ENCODE results near the gene LRIG1. TPM values are rescaled to one million over a fixed set of nuclear protein-coding genes. Genes with fewer than 3 reads are reported as not detected.

Gene LRIG1
- total RNA-seq, 1 experiment from 2014 or later: 14.7 TPM

DNA sequence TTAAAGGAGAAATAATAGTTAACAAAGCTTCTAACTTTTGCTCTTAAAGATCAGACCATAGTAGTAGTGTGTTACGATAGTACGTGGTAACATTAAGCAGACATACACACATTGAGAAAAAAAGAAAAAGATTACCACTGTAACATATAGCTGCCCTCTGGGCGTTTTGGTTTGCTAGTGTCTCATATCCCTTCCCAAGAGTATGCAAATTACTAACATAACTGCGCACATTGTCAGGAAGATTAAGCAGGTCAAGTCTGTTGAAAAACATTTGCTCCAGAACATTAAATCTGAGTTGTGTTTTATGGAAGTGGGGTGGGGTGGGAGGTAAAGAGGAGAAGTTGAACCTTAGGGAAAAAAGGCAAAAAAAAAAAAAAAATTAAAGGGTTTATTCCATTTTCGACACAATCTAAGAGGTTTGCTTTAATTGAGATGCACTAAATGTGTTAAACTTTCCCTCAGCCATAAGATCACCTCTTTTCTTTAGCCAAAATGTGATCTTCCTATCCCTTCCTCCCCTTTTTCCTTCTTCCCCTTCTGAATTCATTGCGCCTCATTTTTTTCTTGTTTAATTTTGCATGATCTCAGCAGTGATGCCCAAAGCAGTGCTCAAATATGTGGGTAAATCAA, 1.5 kb upstream of the LRIG1 start:
- H3K4me3 Mint-ChIP-seq (ENCODE audit: low read depth, unreplicated experiment): no peak overlapping the region
- H3K36me3 Mint-ChIP-seq (ENCODE audit: insufficient read depth, unreplicated experiment): peaks cover 24% of the 10 kb centered on the region
- H3K9me3 Mint-ChIP-seq (ENCODE audit: low read depth, unreplicated experiment): no peaks in the 10 kb centered on the region
- peaks cover 22% of the 10 kb centered on the region for H3K4me1 Mint-ChIP-seq (ENCODE audit: low read depth, unreplicated experiment)
- H3K27me3 Mint-ChIP-seq (ENCODE audit: unreplicated experiment): no peaks in the 10 kb centered on the region
- DNase-seq: no peak
- intact Hi-C loops (cut with micrococcal nuclease; ENCODE audit: unreplicated experiment): no loop called here
- TF ChIP-seq, protein P1, sequence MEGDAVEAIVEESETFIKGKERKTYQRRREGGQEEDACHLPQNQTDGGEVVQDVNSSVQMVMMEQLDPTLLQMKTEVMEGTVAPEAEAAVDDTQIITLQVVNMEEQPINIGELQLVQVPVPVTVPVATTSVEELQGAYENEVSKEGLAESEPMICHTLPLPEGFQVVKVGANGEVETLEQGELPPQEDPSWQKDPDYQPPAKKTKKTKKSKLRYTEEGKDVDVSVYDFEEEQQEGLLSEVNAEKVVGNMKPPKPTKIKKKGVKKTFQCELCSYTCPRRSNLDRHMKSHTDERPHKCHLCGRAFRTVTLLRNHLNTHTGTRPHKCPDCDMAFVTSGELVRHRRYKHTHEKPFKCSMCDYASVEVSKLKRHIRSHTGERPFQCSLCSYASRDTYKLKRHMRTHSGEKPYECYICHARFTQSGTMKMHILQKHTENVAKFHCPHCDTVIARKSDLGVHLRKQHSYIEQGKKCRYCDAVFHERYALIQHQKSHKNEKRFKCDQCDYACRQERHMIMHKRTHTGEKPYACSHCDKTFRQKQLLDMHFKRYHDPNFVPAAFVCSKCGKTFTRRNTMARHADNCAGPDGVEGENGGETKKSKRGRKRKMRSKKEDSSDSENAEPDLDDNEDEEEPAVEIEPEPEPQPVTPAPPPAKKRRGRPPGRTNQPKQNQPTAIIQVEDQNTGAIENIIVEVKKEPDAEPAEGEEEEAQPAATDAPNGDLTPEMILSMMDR (IDR thresholded peaks at IDR 0.05; ENCODE audit: unreplicated experiment): no peak
- CTCF ChIA-PET: no interaction called here
- no TSS peak for BruUV-seq (replicated peaks)
- no peak overlapping the region for H3K27ac Mint-ChIP-seq (ENCODE audit: unreplicated experiment)

DNA sequence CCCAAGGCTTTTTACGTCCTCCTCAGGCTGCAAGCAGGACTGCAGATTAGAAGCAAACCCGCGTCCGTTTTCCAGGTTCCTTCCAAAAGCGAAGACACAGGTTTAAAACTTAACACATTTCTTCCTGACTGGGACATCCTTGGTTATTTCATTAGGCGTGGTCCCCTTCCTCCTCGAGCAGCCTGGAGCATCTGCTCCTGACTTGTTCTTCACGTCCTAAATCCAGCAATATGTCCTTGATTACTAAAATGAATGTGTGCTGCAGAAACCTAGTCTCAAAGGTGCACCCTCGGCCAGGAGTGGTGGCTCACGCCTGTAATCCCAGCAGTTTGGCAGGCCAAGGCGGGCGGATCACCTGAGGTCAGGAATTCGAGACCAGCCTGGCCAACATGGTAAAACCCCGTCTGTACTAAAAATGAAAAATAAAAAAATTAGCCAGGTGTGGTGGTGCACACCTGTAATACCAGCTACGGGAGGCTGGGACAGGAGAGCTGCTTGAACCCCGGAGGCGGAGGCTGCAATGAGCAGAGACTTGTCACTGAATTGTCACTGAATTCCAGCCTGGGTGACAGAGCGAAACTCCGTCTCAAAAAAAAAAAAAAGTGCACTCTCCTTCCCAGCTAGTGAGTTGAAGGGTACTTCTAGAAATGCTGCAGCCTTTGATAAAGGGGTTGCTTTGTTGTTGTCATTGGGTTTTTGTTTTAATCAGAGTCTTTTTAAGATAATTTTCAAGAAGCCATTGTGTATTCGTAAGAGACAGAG, 842 bp upstream of the LRIG1 start:
- H3K4me3 Mint-ChIP-seq (ENCODE audit: low read depth, unreplicated experiment): peak overlapping the region; percentile 98
- DNase-seq: no peak
- H3K27ac Mint-ChIP-seq (ENCODE audit: unreplicated experiment): no peak overlapping the region
- CTCF ChIA-PET: no interaction called here
- intact Hi-C loops (cut with micrococcal nuclease; ENCODE audit: unreplicated experiment): loop anchor here (2.0 kb wide), 1 partner anchor 21 kb away; no protein-coding TSS in a partner anchor
- BruUV-seq (replicated peaks): no TSS peak
- peaks cover 24% of the 10 kb centered on the region for H3K36me3 Mint-ChIP-seq (ENCODE audit: insufficient read depth, unreplicated experiment)
- H3K27me3 Mint-ChIP-seq (ENCODE audit: unreplicated experiment): no peaks in the 10 kb centered on the region
- TF ChIP-seq, protein P1 (IDR thresholded peaks at IDR 0.05; ENCODE audit: unreplicated experiment): no peak
- peaks cover 24% of the 10 kb centered on the region for H3K4me1 Mint-ChIP-seq (ENCODE audit: low read depth, unreplicated experiment)
- H3K9me3 Mint-ChIP-seq (ENCODE audit: low read depth, unreplicated experiment): no peaks in the 10 kb centered on the region

DNA sequence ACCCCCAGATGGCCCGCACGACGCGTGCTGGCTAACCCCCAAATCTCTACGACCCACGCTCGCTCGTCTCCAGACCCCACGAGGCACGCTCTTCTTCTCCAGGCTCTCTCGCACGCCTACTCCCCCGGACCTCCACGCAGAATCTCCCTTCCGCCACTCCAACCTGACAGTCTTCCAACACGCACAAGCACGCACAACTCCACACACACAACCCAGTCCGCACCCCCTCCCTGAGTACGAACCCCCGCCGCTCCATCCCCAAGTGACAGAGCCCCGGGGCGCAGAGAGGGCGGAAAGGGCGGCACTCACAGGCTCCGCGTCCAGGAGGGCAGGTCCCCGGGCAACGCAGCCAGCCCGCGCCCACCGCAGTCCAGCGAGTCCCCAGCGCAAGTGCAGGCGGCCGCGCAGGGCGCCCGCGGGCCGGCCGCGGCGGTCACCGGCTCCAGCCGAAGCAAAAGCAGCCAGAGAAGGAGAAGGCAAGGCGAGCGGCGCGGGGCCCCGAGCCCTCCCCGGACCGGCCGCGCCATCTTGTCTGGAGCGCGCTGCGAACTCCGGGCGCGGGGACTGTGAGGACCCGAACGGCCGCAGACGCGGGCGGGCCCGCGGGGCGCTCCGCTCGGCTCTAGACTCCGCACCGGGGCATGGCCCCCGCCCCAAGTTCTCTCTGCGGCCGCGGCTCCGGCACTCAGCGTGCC, 794 bp downstream of the LRIG1 start:
- H3K36me3 Mint-ChIP-seq (ENCODE audit: insufficient read depth, unreplicated experiment): peaks cover 24% of the 10 kb centered on the region
- TF ChIP-seq, protein P1 (IDR thresholded peaks at IDR 0.05; ENCODE audit: unreplicated experiment): no peak
- peak overlapping the region; percentile 74 for H3K27ac Mint-ChIP-seq (ENCODE audit: unreplicated experiment)
- no peaks in the 10 kb centered on the region for H3K27me3 Mint-ChIP-seq (ENCODE audit: unreplicated experiment)
- H3K4me3 Mint-ChIP-seq (ENCODE audit: low read depth, unreplicated experiment): peak overlapping the region; percentile 98
- H3K9me3 Mint-ChIP-seq (ENCODE audit: low read depth, unreplicated experiment): no peaks in the 10 kb centered on the region
- CTCF ChIA-PET: no interaction called here
- BruUV-seq (replicated peaks): no TSS peak
- H3K4me1 Mint-ChIP-seq (ENCODE audit: low read depth, unreplicated experiment): peaks cover 38% of the 10 kb centered on the region
- peak; percentile 37 for DNase-seq
- intact Hi-C loops (cut with micrococcal nuclease; ENCODE audit: unreplicated experiment): loop anchor here (2.0 to 5.0 kb wide), 2 partner anchors 19 to 312 kb away; no protein-coding TSS in a partner anchor

DNA sequence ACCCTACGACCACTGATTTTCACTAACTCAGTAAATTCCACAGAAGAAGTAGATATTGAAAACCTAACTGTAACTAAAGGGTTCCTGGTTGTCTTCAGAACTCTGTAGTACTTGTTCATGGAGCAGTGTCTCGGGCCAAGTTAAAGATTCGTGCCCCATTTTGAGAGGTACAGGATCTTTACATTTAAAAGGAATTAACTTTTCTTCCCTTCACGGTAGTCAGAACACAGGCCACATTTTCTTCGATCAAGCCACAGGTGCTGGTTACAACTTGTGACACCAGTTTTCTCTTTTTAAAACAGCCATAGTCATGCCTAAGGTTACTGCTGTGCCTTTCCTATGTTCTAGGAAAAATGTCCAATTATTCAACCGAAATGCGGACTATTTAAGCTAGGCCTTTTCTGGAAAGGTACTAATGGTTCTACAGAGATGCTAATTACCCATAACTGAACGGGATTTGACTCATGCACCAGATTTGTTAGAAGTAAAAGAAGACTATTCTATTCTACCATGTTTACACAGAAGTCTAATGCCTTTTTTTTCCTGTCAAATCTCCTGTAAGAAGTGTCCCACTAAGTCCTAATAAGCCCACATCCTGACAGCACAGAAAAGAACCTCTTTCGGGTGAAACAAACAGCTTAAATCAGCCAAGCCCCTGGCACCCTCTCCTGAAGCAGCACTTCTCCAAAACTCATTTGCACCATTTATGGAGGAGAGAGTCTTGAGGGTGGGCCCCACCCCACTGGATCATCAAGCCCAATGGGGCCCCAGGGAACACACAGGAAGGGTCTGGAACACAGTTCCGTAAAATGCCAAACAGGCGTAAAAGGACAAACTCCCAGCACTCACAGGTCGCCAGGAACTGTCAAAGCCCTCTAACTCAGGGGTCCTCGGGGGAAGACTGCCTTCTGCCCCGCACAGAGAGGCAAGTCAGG, 1.9 kb downstream of the LRIG1 start:
- intact Hi-C loops (cut with micrococcal nuclease; ENCODE audit: unreplicated experiment): loop anchor here (5.0 kb wide), 1 partner anchor 313 kb away; no protein-coding TSS in a partner anchor
- BruUV-seq (replicated peaks): no TSS peak
- Mint-ChIP-seq H3K9me3 (ENCODE audit: low read depth, unreplicated experiment) (no peaks in the 10 kb centered on the region), H3K4me3 (ENCODE audit: low read depth, unreplicated experiment) (peak overlapping the region; percentile 98), H3K36me3 (ENCODE audit: insufficient read depth, unreplicated experiment) (peaks cover 24% of the 10 kb centered on the region), H3K27me3 (ENCODE audit: unreplicated experiment) (no peaks in the 10 kb centered on the region), H3K27ac (ENCODE audit: unreplicated experiment) (peak overlapping the region; percentile 74), H3K4me1 (ENCODE audit: low read depth, unreplicated experiment) (peaks cover 39% of the 10 kb centered on the region)
- DNase-seq: no peak
- TF ChIP-seq, protein P1 (IDR thresholded peaks at IDR 0.05; ENCODE audit: unreplicated experiment): no peak
- CTCF ChIA-PET: no interaction called here

Measured in Calu3 (cell line).